HG02938 (cell line): Measurements from ENCODE around the gene TAP2.
"Not testable (repeated sequence)": the region's sequence is repeated elsewhere in the genome, so short reads cannot be mapped to it uniquely, and the experiment has no call there.

ENCODE experiments used
- ATAC-seq: cut with Tn5 transposase; IDR thresholded peaks from one replicate; pipeline ENCODE4 v1.9.1; 2021; ENCODE audit warnings: mild to moderate bottlenecking, moderate library complexity; ENCODE audit not compliant: unreplicated experiment

Gene TAP2

DNA sequence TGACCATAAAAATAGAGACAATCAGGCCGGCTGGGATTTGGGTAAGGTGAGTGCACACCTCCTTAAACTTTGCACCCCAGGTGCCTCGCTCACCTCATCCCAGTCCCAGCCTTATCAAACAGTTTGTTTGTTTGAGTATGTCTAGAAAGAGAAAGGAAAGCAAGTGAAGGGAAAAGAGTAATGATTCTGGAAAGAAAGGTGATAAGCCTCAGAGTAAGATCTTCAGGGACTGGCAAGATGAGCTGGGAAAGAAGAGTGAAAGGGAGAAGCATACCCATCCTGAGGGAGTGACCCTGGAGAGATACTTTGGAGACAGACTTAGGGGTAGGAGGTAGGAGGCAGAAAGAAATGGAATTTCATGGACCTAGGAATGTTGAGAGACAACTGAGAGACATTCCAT lies 1.7 kb downstream of the TAP2 start:
- no peak for ATAC-seq

DNA sequence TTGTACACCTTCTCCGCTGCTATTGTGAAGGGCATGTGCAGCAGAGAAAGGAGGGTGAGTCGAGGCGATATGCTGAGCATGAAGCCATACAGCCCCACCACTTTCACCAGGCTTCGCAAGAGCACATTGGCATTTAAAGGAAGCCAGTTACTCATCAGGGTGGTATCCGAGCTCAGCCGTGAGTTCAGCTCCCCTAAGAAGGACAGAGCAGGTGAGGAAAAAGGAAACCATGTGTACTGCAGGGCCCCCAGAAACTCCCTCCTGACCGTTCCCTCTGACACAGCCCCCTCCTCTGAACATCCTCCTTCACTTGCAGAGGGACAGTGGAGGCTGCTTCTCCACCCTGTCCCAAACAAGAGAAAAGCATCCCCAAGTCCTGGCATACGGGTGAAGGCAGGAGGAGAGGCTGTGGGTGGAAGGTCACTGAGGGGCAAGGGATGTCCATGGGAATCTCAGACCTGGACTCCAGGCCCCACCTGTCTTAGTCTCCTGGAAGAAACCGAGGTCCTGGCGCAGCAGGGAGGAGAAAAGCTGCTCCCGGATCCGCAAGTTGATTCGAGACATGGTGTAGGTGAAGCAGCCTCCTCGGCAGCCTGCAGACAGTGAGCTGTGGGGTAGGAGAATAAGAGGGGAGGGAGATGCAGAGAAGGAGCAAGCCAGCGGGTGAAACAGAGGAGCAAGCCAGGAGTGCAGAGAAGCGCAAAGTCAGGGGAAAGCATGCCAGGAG lies 3.2 kb downstream of the TAP2 start:
- ATAC-seq, result no peak

DNA sequence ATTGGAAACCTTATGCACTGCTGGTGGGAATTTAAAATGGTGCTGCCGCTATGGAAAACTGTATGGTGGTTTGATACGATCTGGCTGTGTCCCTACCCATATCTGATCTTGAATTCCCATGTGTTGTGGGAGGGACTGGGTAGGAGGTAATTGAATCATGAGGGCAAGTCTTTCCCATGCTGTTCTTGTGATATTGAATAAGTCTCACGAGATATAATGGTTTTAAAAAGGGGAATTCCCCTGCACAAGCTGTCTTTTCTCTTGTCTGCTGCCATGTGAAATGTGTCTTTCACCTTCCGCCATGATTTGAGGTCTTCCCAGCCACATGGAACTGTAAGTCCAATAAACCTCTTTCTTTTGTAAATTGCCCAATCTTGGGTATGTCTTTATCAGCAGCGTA lies 4.9 kb downstream of the TAP2 start:
- ATAC-seq, result no peak

DNA sequence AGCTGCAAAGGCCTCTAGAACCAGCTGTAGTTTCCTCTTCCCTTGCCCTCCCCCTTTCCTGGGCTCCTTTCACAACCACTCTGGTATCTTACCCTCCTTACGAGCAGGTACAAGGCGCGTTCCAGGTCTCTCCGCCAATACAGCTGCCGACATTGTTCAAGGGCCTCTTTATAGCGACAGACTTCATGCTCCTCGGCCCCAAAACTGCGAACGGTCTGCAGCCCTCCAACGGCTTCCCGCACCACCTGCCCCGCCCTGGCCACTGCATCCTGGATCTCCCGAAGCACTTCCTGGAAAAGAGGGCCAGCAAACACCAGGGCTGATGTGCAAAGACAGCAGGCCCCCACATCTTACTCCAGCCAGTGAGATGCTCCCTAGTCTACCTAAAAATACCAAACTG lies 6.0 kb downstream of the TAP2 start:
- no peak for ATAC-seq

DNA sequence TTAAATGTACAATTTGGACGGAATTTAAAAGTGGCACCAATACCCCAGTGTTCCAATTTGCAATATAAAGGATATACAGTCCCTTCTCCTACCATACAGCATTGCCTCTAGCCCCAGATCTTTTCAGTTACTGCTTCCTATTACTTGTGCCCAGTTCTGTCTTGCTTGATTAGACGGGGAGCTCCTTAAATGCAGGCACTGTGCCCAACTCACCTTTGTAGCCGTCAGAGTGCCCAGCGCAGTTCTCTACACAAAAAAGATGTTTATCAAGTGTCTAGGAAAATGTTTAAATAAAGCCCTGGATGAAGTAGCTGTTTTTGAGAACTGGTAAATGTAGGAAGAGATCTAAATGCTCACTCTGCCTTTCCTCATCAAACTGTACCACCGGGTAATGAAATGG lies 7.6 kb downstream of the TAP2 start:
- ATAC-seq, result no peak

DNA sequence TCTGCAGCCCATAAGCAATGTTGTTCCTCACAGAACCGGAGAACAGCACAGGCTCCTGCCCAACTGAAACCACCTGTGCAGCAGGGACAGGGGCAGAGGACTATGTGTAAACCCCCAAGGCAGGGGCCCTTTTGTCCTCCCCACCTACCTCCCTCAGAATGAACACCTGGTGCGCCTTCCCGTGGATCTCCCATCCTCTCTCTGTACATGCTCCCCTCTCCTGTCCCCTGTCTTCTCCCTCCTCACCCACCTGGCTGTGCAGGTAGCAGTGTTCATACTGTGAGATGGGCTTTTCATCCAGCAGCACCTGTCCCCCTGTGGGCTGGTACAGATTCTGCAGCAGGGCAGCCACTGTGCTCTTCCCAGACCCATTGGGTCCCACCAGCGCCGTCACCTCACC lies 8.5 kb downstream of the TAP2 start:
- ATAC-seq, result no peak

DNA sequence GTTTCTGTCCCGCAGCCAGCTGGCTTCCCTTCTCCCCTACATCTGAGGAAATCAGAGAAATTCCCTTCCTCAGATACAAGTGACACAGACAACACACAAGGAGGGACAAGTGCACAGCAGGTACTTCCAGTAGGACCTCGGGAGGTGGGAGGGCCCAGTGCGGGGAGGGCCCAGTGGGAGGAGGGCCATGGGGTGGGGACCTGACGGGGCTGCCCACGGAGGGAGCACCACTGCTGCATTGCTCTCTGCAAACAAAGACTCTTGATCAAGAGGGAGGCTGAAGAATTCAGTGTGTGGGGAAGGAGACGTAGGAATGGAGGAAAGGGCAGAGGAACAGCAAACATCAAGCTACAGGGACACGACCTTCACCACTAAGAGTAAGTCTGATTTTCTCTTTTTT lies 9.0 kb downstream of the TAP2 start:
- no peak for ATAC-seq

DNA sequence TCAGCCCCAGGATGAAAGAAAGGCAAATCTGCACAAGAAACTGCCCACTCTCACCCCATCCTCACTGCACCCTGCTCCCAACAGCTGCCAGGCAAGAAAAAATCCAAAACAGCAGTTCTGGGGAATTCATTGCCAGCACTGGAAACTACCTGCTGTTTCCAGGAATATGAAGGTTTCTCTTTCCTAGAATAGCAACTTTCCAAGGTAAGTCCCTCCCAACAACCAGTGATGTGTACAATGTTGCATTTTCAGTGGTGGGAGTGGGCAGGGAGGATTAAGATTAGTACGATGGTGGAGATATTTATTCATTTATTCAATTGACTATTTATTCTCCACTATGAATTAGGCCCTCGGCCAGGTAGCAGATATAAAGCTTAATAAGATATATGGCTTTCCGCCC lies 11.5 kb downstream of the TAP2 start:
- no peak for ATAC-seq

DNA sequence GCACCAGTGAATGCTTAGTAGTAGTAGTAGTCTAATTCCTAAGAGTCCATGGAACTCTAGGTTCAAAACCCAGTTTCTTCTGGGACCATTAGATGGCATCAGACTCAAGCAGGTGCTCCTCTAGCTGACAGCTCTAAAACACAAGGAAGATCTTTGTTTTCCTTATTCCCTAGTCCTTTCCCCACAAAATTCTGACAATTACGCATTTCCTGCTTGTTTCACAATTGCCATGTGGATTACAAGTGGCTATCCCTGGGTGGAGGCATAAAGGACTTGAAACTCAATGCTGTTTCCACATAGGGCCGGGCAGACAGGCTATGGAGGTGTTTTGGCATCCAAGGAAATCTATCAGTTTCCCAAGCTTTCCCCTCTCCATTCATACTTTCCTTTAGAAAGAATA lies 12.6 kb downstream of the TAP2 start:
- no peak for ATAC-seq

DNA sequence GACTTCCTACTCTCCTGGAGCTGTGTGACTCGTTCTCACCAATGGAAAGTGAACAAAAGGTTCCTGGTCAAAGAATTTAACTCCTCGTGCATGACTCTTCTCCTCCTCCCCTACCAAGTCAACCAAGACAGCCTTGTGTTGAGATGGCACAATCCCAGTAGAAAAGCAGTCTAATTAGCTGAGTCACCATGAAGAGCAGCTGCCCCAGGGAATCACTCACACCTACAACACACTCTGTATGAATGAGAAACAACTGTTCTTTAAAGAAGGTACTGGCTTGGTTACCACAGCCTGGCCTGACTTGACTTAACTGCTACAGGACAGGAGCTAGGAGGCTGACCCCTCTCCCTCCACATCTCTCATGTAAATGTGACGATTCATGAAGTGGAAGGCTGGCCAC lies 18.8 kb downstream of the TAP2 start:
- ATAC-seq, result no peak

DNA sequence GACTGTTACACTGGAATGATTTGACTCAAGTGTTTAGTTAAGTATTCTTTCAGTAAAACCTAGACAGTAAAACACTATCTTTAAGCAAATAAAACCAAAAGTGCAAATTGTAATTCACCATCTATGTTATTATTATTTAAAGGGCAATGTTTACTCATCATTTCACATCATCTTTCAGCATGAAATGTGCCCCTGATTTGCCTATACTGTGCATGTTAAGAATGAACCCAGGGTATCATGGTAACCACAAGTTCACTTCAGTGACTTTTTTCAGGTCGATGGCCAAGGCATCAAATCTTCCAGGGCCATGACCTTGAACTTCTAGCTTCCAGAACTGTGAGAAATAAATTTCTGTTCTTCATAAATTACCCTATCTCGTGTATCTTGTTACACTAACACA lies 19.7 kb downstream of the TAP2 start:
- no peak for ATAC-seq

DNA sequence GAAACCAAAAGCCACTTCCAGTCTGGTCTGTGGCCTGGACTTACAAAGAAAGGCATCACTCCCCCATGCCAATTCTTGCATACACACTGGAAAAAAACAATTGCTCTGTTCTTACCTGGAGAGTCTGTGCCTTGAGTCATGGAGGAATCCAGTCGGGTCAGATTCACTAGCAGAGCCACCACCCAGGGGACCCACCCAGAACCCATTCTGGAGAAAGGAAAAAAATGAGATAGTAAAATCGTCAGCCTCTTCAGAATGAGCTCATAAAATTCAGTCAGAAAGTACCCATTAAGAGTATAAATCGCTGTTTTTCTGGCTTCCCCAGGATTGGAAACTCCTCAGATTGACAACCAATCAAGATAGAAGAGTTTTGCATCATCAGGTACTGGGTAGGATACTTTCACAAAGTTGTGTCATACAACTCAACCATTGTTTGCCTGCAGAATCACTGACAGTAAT lies 21.8 kb downstream of the TAP2 start, which contains the start of gene HLA-DOB:
Gene HLA-DOB (minus strand): TSS at position 257 of the 459 bp plus-strand sequence. CDS start 51 bp downstream, at position 206.
- ATAC-seq, result peak; percentile 58

DNA sequence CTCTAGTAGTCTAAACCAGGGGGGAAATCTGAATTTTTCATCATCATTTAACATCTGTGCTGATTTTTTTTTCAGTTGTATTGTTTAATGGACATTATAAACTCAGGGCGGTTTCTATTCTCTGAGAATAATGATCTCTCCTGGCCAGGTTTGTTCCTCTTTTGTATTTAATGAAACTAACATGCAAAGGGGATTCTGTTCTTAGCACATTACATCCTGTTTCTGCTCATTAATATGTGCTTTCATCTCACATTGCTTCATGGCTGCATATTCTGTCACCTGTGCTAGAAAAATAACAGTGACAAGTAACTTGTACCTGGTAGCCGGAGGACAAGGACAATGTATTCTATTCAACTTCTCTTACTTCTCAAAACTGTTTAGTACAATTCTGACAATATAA lies 22.5 kb downstream of the TAP2 start:
- peak; percentile 48 for ATAC-seq

DNA sequence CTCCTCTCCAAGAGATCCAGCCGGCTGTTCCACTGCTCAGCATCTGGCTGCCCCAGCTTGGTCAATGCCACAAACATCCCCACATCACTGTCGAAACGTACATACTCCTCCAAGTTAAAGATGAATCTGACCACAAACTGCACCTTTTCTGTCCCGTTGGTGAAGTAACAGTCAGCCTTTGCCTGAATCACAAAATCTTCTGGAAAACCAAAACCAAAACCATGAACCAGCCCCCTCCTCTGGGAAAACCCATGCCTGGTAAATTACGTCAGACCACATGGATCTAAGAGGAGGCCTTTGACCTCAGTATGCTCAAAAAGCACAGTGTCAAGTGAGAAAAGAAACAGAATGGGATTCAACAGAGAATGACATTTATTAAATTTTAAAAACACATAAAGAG lies 23.4 kb downstream of the TAP2 start:
- ATAC-seq, result no peak

DNA sequence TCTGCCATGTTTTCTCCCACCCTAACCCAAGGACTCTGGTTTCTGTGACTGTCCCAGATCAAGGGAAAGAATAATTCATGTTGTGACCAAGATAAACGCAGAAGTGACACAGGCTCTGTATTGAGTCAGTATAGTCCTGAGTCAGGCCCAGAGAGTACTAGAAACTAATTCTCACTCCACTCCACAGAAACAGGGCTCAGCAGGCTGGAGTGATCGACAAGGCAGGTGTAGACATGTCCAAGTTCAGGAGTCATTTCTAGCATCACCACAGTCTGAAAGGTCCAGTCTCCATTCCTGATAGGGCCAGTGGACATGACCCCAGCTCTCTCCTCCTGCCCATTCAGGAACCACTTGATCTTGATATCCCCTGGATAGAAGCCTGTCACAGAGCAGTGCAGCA lies 24.4 kb downstream of the TAP2 start:
- ATAC-seq, result no peak

DNA sequence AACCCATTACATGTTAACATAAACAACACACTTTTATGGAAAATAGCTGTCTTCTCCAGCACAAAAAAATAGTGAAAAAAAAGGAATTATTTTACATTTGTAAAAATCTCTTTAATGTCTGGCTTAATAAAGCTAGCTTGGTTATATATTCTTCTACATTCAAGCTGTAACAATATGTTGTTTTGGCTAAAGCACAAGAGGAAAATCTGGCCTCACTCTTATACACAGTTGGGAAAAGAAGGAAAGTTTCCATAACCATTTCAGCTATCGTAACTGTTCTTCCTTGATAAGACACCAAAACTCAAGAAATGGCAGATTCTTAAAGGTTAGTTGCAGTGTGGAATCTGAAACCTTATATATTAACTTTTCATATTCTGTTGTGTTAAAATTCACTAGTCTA lies 29.4 kb downstream of the TAP2 start:
- no peak for ATAC-seq

DNA sequence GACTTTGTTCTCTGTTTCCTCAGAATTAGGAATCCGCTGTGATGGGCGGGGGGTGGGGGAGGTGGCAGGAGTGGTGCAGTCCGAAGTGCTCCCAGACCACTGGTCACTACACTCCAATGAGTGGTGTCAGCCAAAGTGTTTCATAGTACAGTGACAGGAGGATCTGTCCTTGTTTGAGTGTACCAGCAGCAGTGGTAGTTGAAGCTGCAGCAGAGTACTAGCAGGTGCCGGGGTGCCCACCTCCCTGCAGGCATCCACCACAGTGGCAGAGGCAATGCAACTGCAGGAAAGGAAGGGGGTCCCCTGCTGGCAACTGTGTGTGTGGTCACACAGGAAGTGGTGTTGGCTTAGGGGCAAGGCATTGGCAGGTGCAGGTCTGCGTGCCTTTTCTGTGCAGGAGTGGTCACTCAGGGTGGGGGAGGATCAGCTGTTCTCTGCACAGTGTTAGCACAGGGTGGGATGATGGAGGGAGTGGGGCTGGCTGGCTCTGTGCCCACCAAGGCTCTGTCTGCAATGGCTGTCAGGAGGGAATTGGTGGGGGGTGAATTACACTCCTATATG lies 31.4 kb downstream of the TAP2 start:
- ATAC-seq, result no peak

DNA sequence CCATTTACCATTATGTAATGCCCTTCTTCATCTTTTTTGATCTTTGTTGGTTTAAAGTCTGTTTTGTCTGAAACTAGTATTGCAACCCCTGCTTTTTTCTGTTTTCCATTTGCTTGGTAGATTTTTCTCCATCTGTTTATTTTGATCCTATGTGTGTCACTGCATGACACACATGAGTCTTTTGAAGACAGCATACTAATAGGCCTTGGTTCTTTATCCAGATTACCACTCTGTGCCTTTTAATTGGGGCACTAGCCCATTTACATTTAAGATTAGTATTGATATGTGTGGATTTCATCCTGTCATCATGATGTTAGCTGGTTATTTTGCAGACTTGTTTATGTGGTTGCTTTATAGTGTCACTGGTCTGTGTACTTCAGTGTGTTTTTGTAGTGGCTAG lies 33.1 kb downstream of the TAP2 start:
- ATAC-seq, result not testable (repeated sequence)

DNA sequence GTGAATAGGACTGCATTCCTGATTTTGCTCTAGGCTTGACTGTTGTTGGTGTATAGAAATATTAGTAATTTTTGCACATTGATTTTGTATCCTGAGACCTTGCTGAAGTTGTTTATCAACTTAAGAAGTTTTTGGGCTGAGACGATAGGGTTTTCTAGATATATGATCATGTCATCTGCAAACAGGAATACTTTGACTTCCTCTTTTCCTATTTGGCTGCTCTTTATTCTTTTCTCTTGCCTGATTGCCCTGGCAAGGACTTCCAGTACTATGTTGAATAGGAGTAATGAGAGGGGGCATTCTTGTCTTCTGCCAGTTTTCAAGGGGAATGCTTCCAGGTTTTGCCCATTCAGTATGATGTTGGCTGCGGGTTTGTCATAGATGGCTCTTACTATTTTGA lies 35.1 kb downstream of the TAP2 start:
- ATAC-seq, result no peak

DNA sequence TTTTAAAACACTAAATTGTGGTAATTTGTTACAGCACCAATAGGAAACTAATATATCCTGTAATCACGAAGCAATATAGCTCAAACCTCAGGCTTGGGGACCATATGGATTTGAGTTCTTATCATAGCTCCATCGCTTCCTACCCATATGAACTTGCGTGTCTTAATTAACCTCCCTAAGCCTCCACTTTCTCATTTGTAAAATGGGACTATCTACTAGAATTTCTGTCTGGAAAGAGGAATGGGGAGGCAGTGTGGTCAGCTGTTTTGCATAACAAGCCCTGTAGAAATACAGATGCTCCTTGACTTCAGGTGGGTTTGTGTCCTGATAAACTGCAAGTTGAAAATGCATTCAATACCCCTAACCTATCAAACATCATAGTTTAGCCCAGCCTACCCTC lies 38.8 kb downstream of the TAP2 start:
- no peak for ATAC-seq

DNA sequence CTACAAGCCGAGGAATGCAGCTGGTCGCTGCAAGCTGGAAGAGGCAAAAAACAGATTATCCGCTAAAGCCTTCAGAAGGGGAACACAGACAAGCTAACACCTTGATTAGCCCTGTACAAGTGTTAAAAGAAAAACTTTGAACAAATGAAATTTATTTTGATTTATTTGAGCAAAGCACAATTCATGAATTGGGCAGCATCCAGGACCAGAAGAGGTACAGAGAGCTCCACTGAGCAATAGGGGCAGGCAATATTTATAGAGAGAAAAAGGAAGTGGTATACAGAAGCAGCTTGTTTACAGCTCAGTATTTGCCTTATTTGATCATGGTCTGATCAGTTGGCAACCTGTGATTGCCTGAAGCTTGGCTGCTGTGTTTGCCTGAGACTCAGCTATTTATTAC lies 39.4 kb downstream of the TAP2 start:
- ATAC-seq, result no peak

DNA sequence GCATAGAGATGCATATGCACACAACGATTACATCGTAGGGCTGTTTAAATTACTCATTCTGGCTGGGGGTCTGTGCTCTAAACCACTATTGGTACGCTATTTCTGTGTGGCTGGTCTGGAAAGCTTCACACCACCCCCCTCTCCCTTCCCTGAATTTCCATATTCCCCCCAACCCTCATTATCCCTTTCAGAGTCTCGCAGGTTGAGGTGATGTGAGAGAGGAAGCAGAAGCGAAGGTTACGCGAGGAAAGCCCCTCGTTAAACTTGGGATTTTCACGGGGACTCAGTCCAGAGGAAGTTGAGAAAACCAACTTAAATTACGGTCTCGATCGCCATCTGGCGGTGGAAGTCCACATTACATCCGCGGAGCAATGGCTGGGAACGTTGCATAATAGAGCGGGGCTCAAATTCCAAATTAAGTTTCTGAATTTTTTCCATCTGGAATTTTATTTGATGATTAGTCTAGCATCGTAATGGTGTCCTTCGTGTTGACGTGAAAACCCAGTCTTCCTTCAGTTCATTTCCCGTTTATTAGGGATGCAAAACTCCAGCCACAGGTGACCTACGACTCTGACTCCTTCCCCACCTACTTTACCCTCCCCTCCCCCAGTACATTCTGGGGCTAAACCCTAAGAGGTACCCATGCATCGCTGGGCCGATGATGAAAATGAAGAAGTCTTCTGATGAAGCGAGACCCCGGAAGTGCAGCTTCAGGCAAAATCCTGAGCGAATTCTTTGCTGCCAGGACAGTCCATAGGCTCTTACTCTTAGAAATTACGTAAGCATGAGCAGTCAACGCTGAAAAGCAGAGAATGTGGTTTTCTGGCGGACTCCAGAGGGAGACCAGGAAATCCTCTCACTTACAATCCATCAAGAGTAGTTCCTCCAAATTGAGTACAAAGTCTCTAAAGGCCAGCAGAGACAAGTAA lies 41.4 kb downstream of the TAP2 start:
- no peak for ATAC-seq
